ENCODE data around the gene TEC.

Gene TEC

GRCh38 chr4:48126621-48127020 is 143.0 kb downstream of the TEC start:
- DNase-seq (ENCODE audit: low read depth in 2 of 2), result no peak

GRCh38 chr4:48124870-48125269 is 144.8 kb downstream of the TEC start:
- DNase-seq (ENCODE audit: low read depth in 2 of 2), result no peak

- DNase-seq (ENCODE audit: low read depth in 2 of 2), result no peak
These were observed 146.9 kb downstream of the TEC start for GRCh38 chr4:48122756-48123155.

GRCh38 chr4:48121180-48121579 is 148.5 kb downstream of the TEC start:
- no peak for DNase-seq (ENCODE audit: low read depth in 2 of 2)

- DNase-seq (ENCODE audit: low read depth in 2 of 2), result no peak
These were observed 149.5 kb downstream of the TEC start for GRCh38 chr4:48120132-48120531.

- no peak for DNase-seq (ENCODE audit: low read depth in 2 of 2)
These were observed 150.0 kb downstream of the TEC start for GRCh38 chr4:48119646-48120045.

GRCh38 chr4:48118081-48118480 is 151.6 kb downstream of the TEC start:
- DNase-seq (ENCODE audit: low read depth in 2 of 2), result no peak

GRCh38 chr4:48116582-48116981 is 153.1 kb downstream of the TEC start:
- DNase-seq (ENCODE audit: low read depth in 2 of 2), result no peak

GRCh38 chr4:48114412-48114811 is 155.2 kb downstream of the TEC start:
- DNase-seq (ENCODE audit: low read depth in 2 of 2), result no peak

GRCh38 chr4:48112017-48112667 is 157.5 kb downstream of the TEC start:
- no peak for DNase-seq (ENCODE audit: low read depth in 2 of 2)

GRCh38 chr4:48110452-48110978 is 159.1 kb downstream of the TEC start:
- DNase-seq (ENCODE audit: low read depth in 2 of 2), result no peak

GRCh38 chr4:48109413-48110263 is 160.0 kb downstream of the TEC start:
- no peak for DNase-seq (ENCODE audit: low read depth in 2 of 2)

- no peak for DNase-seq (ENCODE audit: low read depth in 2 of 2)
These were observed 161.1 kb downstream of the TEC start for GRCh38 chr4:48108309-48109073.

- DNase-seq (ENCODE audit: low read depth in 2 of 2), result no peak
These were observed 164.4 kb downstream of the TEC start for GRCh38 chr4:48105230-48105629.

GRCh38 chr4:48103483-48104139 is 166.0 kb downstream of the TEC start:
- DNase-seq (ENCODE audit: low read depth in 2 of 2), result no peak

- no peak for DNase-seq (ENCODE audit: low read depth in 2 of 2)
These were observed 167.3 kb downstream of the TEC start for GRCh38 chr4:48102303-48102702.

- peak; percentile 43 to 46 for DNase-seq (ENCODE audit: low read depth in 2 of 2)
These were observed 169.4 kb downstream of the TEC start for GRCh38 chr4:48100256-48100655.

GRCh38 chr4:48095441-48095840 is 174.2 kb downstream of the TEC start:
- no peak for DNase-seq (ENCODE audit: low read depth in 2 of 2)

- DNase-seq (ENCODE audit: low read depth in 2 of 2), result no peak
These were observed 175.6 kb downstream of the TEC start for GRCh38 chr4:48093991-48094416.

GRCh38 chr4:48090621-48091020 is 179.0 kb downstream of the TEC start:
- no peak for DNase-seq (ENCODE audit: low read depth in 2 of 2)

GRCh38 chr4:48085821-48086589 is 183.6 kb downstream of the TEC start:
- no peak for DNase-seq (ENCODE audit: low read depth in 2 of 2)
